Omental fat pad (tissue), 4 donors: Measurements from ENCODE around the gene KCNMB2. TPM values are rescaled to one million over a fixed set of nuclear protein-coding genes. Genes with fewer than 3 reads are reported as not detected.

Source experiments
- ATAC-seq: fragments of 150-250 bp; one replicate; pipeline ENCODE4 v1.9.1; 2016; ENCODE audit warnings: mild to moderate bottlenecking, moderate library complexity; ENCODE audit not compliant: low FRiP score
- DNase-seq: peaks from one replicate; pipeline ENCODE4 v3.0.0-alpha.2; 2019; ENCODE audit warnings: low spot score
- CTCF ChIP-seq, 3 donors: fragments of 450-650 bp; IDR thresholded peaks; one replicate each; pipeline ENCODE4 v1.5.1; 2016 to 2017; ENCODE audit warnings: antibody characterized with exemption in 3 of 3, mild to moderate bottlenecking in 3 of 3, moderate library complexity in 2 of 3
- total RNA-seq, 4 donors: library from RNA; depleted of rRNA; stranded (reverse); fragments of >200 nt; gene quantifications; one replicate each; pipeline ENCODE4 v1.1.0, GENCODE V29; 2016

Gene KCNMB2
- total RNA-seq, 4 donors from 2014 or later, result 0.24 to 0.65 TPM; not detected in 2

- DNase-seq (no peak), ATAC-seq (no peak)
Measured at GRCh38 chr3:178777718-178778411, 241.6 kb downstream of the KCNMB2 start.

DNA sequence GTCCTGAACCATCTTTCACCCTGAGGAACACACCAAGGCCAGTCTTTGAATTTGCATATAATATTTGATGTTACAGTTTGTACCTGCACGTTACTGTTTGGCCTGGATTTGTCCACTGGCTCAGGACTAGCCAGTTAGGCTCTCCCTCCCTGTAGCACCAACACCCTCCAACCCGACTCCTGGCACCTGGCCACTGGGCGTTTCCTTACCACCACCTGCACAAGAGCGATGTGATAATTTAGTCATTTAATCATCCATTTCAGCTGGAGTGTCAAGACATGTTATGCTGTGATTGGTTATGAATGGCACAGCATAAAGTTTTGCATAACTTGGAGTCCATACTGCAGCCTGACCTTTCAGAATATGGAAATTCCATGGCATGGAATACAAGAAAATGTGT, 242.4 kb downstream of the KCNMB2 start:
- DNase-seq (no peak), ATAC-seq (no peak)
- TF ChIP-seq CTCF (IDR thresholded peaks at IDR 0.05), result no peak

More at GRCh38 chr3:178777718-178778411, 241.6 kb downstream of the KCNMB2 start:
- no peak for TF ChIP-seq CTCF (IDR thresholded peaks at IDR 0.05)

GRCh38 chr3:178785961-178786360, 249.7 kb downstream of the KCNMB2 start:
- DNase-seq (no peak), ATAC-seq (no peak)
- no peak for TF ChIP-seq CTCF (IDR thresholded peaks at IDR 0.05)

DNA sequence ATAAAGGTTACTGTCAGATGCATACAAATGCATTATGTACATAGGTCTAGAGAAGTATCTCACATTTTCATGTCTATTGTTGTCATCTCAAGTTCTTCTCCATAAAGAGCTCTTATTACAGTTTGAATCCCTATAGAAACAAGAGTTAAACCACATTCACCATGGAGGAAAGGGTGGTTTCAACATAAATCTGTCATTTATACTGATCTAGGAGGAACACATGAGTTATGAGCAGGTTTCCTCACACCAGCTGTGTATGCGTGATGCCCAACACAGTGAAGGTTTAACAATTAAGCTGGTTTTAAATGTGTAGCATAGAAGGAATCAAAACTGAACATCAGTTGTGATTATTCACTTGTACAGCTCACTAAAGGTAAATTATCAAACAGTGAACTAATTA, 251.7 kb downstream of the KCNMB2 start:
- TF ChIP-seq CTCF (IDR thresholded peaks at IDR 0.05), result no peak
- DNase-seq (no peak), ATAC-seq (no peak)

DNA sequence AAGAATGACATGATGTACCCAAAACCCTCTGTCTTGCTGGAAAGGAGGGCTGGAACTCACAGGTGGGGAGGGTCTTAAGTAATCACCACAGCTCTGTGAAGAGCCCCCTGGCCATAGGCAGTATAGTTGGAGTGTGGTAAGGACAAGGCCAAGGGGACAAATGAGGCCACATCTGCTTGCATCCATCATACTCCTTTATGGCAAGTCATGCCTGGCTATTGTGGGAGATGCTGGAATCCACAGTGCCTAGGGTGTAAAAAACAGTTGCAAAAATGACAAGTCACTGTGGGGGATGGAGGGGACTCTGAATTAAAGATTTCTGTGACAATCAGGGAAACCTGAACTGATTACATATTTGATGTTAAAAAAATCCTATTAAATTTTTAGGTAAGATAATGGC, 258.5 kb downstream of the KCNMB2 start:
- no peak for ATAC-seq

GRCh38 chr3:178795349-178795748, 259.1 kb downstream of the KCNMB2 start:
- no peak for TF ChIP-seq CTCF (IDR thresholded peaks at IDR 0.05)
- DNase-seq (no peak), ATAC-seq (no peak)

More for the DNA sequence above, 258.5 kb downstream of the KCNMB2 start:
- no peak for DNase-seq
- TF ChIP-seq CTCF (IDR thresholded peaks at IDR 0.05), result no peak

DNA sequence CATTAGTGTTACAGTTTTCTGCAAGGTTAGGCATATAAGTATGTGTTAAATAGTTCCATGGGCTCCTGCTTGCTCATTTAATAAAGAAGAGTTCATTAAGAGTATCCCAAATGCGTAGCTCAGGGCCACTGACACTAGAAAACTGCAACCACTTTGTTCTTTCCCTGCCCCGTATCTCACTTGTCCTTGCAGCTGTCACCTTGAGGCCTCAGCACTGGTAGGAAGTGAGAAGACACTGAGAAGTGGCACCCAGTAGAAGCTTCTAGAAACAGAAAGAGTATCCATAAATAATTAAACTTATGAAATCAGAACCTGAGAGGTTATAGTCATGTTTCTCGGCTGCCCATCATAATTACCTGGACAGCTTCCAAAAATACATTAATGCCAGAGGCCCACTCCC, 266.0 kb downstream of the KCNMB2 start:
- DNase-seq (no peak), ATAC-seq (no peak)
- no peak for TF ChIP-seq CTCF (IDR thresholded peaks at IDR 0.05)
